Activated T-cell treated with anti-CD3 and anti-CD28 coated beads for 4 hours (primary cell): ENCODE measurements around the gene SUGP1.

Source experiments
- DNase-seq: peaks from one replicate; pipeline ENCODE4 v3.0.0-alpha.2; 2020

The SUGP1 gene

DNA sequence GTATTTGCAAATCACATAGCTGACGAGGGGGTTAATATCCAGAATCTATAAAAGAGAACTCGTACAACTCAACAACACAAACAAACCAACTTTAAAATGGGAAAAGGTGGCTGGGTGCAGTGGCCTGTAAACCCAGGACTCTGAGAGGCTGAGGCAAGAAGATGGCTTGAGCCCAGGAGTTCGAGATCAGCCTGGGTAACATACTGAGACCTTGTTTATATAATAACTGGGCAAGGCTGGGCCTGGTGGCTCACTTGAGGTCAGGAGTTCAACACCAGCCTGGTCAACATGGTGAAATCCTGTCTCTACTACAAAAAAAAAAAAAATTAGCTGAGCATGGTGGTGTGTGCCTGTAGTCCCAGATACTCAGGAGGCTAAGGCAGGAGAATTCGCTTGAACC lies 25.4 kb downstream of the SUGP1 start:
- DNase-seq = no peak

DNA sequence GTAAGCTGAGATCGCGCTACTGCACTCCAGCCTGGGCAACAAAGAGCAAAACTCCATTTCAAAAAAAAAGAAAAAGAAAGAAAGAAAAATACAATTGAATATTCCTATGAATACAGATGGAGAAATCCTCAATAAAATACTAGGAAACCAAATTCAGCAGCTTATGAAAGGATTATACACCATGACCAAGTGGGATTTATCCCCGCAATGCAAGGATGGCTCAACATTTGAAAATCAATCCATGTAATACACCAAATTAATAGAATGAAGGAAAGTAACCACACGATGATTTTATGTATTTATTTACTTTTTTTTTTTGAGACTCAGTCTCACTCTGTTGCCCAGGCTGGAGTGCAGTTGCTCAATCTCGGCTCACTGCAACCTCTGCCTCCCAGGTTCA lies 27.7 kb downstream of the SUGP1 start:
- no peak for DNase-seq

DNA sequence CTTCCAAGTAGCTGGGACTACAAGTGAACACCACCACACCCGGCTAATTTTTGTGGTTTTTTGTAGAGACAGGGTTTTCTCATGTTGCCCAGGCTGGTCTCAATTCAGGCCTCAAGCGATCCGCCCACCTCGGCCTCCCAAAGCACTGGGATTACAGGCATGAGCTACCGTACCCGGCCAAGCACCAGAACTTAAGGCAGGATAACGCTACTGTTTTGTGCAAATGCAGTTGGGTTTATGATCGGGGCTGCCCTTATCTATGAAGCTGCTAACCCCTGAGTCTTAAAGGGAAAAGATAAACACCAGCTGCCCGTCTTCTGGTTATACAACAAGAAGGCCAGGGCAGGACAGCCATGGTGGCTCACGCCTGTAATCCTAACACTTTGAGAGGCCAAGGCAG lies 34.6 kb downstream of the SUGP1 start:
- no peak for DNase-seq

DNA sequence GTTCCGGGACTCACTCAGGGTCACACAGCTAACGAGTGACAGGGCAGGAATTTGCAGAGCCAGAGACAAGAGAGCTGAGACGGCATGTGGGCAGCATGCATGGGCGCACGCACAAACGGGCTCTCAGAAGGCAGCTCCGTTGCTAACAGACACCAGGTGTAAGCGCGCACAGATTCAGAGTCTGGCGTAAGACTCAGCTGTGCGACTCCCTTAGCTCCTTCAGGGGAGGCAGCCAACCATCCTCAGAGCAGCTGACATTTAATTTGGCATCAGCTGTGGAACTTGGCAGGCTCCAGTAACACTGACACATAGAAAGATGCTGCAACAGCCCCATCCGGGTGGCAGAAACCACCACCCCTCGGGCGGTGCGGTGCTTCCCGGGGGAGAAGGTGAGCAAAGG lies 39.7 kb downstream of the SUGP1 start:
- DNase-seq = no peak

DNA sequence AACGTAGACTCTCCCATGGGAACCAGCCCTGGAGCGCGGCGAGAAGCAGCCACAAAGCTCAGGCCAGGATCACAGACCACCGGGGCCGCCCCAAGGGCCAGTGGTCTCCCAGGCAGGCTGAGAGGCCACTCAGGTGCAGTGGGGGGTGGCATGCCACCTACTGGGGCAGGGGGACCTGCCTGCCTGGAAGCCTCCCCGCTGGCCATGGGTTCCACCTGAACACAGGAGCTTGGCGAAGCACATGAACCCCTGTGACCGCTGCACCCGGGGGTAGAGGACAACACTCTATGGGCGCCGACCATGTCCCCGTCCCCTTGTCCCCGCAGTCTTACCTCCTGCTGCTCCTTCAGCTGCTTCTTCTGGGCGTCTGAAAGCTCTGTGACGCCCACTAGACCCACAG lies 40.5 kb downstream of the SUGP1 start:
- DNase-seq = no peak

DNA sequence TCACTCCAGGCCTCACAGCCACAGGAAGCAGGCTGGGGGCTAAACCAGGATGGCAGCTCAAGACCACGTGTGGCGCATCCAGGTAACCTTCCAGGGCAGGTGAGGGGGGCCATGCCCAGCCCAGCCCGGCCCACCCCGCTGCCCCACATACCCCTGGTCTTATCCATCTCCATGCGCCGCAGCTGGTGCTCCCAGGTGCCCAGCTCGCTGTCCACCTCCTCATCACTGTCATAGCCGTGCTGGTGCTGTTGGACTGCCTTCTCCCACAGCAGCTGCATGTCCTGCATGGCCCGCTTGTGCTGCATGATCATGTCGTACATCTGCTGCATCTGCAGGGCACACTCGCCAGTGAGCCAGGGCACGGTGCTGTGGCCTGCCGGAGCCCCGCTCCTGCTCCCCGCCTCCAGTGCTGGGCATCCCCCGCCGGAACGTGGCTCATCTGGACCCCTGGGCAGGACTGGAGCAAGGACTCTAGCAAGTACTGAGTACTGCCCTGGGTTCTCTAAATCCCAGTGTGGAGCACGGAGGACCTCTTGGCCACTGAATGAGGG lies 41.2 kb downstream of the SUGP1 start:
- no peak for DNase-seq

DNA sequence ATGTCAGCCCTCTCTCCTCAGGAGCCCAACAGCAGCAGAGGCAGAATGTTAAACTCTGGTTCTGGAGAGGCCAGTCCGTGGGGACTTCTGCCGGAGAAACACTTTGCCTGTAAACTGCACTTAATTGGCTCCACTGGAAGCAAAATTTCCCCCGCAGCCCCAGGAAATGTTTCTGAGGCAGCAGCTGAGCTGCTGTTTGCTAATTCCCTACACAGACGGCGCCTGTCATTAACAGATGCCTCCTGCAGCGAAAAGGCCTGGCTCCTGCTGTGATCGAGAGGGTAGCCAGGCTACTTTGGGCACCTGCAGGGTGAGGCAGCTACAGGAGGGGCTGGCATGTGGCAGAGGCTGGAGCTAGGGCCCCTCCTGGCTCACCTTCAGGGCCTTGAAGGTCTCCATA lies 42.0 kb downstream of the SUGP1 start:
- no peak for DNase-seq

DNA sequence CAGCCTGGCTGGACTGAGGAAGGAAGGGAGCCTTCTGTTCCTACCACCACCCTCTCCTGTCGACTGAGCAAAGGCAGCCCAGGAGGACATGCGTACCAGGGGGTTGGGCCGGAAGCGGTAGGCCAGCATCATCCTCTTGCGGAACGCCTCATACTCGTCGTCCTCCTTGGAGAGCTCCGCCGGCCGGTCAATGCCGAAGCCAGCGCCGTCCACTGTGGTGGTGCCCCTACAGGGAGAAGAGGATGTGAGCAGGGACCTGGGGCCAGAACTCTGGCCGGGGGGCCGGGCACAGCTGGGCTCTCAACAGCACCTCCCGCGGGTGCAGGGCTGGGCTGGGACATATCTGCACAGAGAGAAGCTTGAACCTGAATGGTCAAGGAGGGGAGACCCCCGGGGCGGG lies 43.5 kb downstream of the SUGP1 start:
- no peak for DNase-seq

DNA sequence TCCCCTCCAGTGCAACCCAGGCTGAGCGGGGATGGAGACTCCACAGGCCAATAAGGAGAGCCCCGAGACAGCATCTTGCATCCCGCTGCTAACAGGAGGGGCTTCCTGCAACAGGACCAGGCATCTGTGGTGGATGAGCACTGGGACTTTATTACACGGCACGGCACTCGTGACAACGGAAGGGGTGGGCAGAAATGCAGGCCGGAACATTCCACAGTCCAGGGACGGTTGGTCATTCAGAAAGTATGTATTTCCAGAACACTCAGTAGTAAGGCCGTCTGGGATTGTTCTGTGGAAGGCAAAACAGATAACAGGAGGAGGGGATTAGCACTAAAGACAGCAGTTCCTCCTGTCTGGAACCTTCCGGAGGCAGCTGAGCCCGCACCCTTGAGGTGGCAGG lies 43.9 kb downstream of the SUGP1 start:
- DNase-seq = no peak

DNA sequence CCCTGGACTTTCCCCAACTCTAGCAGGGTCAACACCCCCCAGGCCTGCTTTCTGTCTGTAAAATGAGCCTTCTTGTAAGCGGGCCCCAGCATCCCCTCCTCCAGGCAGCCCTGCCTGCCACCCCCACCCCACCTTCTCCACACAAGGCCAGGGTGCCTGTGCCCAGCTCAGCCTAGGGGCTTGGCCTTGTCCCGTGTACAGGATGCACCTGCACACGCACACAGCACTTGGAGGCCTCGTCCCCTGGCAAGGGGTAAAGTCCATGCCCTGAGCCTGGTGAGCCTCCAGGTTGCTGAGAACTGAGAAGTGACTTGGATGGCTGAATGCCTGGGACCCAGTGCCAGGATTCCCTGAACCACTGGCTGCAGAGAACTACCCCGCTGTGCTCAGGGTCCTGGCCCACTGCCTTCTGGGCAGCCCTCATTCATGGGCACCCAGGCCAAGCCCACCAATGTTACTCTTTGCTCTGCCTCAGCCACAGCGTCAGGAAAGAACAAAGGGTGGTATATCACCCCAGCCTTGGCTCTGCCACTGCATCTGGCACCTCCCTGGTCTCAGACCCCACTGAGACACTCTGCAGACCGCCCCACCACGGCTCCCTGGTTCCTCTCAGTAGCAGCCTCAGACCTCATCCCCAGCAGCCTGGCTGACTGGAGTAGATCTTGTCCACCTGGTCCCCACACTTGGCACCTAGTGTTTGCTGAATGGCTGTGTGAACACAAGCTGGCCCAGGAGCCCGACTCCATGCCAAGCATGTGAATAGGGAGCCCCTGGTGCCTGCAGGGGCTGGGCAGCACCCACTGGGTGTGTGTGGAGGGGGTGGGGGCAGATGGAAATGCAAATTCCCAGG lies 45.4 kb downstream of the SUGP1 start:
- DNase-seq = no peak

DNA sequence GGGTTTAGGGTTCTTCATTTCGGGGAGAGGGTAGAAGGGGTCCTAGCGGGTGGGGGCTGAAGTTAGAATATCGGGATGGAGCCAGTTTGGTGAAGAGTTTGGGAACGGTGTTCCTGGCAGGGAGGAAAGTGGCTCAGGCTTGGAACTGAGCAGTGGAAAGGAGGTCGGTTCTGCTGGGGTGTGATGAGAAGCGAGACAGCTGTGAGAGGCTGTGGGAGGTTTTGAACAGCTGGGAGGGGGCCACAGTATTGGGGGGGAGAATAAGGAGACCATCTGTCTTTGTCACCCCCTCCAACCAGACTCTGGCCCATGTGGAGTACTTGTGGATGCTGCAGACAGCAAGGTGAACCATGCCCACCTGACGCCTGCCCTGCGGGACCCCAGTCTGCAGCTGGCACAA lies 46.2 kb downstream of the SUGP1 start:
- no peak for DNase-seq

DNA sequence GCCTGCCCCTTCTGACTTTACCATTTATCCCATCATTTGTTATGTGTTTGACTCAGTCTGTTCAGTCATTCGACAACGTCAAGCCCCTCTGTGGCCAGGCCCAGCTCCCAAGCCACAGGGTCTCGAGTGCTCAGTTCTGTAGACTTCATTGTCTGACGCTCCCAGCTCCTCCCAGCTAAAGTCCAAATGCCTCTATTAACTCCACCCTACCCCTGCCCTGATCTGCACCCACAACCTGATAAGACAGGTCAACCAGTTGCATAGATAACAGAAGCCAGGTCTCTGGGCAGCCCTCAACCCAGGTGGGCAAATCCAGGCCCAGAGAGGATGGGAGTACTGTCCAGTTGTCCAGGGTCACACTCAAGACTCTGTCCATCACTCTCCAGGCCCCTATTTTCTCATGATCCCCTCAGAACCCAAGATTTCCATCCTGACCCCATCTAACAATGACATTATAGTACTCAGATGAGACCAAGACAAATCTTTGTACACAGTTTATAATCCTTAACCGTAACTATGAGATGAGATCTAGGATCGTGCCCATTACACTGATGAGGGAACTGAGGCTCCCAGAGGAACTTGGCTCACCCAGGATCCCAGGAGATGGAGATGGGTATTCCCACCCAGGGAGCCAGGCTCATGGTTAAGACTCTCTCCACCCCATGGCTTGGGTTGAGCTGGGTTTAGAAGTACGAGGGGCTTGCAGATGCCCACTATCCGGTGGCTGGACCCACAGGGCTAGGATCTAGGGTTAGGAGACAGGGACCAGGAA lies 48.3 kb downstream of the SUGP1 start:
- no peak for DNase-seq

DNA sequence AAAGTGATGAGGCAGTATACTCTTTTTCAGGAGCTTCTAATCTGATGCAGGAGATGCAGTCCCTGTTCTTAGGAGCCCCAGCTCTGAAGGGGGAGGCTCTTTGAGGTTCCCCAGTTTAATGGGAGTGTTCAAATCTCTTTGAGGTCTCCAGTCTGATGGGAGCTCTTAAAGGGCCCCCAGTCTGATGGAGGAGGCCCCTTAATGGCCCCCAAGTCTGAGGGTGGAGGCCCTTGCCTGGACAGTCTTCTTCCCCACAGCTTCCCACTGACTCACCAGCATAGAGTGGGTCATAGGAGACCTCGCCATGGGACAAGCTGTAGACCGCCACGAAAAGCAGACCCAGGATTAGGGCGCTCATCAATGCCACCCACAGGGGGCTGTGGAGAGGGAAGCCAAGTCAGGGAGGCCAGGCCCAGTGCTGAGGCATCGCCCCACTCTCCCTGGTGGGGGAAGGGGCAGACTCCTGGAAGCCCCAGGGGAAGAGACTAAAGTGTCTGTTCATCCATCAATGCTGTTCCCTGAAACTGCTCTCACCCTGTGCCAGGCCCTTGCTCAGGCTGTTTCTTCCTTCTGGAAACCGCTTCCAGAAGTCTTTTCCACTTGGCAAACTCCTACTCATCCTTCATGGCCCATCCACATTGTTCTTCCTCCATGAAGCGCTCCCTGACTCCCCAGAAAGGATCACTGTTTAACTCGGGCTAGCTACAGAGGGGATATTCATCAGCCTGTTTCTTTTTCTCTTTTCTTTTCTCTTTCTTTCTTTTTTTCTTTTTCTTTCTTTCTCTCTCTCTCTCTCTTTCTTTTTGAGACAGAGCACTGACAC lies 49.3 kb downstream of the SUGP1 start:
- DNase-seq = no peak

DNA sequence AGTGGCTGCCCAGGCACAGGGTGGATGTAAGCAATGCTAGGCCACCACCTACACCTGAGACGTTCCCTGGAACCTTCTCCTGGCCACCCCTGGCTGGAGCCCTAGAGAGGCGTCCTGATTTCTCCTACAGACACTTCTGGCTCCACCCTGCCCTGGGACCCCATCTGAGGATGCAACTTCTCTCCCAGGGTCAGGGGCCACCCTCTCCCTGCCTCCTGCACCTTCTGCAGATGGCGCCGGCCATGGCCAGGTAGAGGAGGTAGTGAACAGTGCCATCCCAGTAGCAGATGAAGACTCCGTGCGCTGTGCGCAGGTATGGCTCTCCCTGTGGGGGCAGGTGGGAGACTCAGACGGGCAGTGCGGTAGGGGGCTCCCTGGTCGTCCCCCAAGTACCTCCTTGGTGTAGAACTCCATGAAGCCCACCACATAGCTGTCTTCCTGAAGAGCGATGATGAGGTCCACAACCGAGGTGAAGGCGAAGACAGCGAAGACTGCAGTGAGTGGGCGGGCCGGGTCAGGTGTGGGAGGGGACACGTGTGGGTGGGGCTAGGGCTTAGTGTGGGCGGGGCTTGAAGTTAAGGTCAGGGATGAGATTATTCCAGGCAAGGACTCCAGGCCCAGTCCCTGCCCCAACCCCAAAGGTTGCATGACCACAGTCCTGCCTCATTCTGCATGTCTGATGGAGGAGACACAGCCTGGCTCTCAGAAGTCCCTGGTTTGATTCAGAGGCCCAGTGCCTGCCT lies 50.2 kb downstream of the SUGP1 start:
- no peak for DNase-seq

DNA sequence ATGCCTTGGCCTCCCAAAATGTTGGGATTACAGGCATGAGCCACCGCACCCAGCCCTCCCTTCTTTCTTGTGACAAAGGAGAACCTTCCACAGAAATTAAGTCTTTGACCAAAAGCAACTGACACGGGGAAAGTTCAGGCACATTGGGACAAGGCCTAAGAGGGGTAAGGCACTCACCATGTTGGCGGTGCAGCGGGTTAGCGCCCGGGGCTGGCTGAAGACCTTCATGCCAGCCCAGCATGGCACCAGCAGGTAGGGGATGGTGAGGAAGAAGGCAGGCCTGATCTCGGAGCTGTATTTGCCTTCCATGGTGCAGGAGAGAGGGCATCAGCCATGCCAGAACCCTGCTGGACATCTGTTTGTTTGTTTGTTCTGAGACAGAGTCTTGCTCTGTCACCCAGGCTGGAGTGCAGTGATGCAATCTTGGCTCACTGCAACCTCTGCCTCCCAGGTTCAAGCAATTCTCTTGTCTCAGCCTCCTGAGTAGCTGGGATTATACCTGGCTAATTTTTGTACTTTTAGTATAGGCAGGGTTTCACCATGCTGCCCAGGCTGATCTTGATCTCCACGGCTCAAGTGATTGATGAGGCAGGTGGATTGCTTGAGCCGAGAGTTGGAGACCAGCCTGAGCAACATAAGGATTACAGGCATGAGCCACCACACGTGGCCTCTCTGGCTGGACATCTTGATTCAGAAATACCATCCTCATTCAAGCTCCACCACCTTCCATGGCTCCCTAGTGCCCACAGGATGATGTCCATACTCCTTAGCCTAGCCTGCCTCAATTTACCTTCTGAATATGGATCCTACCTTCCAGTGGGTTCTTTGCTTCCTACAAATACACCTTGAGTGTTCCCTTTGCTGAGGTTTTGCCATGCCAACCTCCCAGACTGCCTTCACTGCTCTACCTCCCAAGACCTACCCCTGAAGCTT lies 51.6 kb downstream of the SUGP1 start:
- no peak for DNase-seq

DNA sequence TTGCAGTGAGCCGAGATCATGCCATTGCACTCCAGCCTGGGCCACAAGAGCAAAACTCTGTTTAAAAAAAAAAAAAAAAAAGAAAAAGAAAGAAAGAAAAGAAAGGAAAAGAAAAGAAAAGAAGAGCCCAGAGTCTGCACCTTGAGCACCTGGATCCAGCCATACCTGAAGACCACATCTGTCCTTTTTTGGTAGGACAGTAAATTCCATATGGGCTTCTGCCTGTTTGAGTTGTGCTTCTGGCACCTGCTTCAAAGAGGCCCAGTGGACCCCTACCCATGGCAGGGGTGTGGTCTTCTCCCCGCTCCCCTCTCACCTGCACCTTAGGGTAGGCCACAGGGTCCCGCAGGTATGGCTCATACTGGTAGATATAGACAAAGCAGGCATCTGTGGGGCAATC lies 53.0 kb downstream of the SUGP1 start:
- no peak for DNase-seq

DNA sequence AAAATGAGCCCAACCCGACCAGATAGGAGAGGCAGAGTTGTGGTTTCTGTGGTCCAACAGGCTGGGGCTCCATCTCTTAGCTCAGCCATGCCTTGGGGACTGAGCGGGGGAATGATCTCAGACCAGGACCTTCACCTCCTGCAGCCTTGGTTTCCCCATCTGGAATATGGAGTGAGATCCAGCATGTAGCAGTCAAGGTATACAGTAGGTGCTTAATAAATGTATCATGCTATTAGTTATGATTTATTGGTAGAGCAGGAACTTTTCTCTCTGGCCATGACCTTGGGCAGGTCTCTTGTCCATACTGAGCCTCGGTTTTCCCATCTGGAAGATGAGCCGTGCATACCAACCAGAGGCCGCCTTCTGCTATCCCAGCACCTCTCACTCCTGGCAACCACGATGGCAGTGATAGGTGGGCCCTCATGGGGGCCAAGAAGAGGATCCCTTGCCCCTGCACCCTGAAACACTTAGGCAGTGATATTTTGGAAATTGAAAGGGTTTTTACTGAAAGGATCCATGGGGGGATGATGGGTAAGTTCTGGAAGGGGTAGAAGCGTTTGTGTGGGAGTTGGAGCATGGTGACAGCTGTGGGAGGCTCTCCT lies 56.3 kb downstream of the SUGP1 start:
- no peak for DNase-seq

DNA sequence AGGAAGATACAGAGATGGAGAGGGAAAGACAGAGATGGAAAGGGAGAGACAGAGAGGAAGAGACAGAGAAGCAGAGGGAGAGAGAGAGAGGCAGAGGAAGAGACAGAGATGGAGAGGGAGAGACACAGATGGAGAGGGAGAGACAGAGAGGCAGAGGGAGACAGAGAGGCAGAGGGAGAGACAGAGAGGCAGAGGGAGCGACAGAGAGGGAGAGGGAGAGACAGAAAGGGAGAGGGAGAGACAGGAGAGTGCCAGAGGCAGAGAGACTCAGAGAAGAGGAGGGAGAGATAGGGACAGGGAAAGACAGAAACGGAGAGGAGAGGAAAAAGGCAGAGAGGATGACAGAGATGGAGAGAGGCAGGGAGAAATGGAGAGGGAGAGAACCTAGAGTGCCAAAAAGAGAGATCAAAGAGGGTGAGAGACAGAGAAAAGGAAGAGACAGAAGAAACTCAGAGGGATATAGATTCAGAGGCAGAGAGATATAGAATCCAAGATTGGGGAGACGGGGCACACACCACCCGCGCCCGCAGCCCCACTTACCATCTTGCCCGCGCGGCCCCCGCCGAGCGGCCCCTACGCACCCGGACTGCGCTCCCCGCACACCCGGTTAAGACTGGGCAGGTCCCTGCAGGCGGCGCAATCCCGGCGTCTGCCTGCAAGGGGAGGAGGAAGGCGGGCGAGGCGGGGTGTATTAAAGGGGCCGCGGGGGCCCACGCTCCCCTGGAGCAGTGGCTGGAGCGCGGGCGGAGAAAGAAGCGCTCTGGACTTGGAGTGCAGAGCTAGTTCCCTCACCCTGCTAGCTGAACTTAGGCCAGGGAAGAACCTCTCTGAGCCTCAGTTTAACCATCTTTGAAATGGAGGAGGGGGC lies 57.9 kb downstream of the SUGP1 start:
- no peak for DNase-seq

DNA sequence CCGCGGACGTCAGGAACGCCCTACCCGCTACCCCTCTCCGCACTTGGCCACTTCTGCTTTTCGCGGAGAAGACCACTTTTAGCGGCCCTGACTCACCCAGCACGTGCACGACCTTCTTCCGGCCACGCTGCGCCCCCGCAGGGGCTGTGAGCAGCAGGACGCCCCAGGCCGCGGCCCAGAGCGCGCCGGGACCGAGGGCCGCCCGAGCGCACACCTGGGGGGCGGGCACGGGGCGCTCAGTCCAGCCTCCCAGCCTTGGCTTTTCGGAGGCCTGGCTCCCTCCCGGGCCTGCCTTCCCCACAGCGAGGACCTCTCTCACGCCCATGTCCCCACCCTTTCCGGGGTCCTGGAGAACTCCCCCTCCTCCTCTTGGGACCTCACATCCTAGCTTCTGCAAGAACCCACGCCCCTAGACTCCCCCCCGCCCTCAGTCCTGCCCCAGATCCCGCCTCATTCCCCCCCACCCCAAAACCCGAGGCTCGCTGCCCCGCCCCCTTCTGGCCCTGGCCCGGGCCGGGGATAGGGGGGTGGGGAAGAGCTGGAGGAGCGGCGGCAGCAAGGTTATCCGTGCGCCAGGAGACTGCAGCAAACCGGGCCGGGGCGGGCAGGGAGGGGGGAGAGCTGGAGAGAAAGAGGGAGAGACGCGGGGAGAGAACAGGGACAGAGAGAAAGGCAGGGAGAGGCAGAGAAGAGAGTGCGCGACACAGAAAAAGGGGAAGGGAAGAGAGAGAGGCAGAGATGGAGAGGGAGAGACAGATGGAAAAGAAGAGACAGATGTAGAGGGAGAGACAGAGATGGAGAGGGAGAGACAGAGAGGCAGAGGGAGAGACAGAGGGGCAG lies 58.7 kb downstream of the SUGP1 start:
- no peak for DNase-seq
